Peyer's patch (tissue), 4 donors: ENCODE measurements around the gene HS3ST1. TPM values are rescaled to one million over a fixed set of nuclear protein-coding genes. Genes with fewer than 3 reads are reported as not detected.

Experiments used
- DNase-seq, 3 donors: peaks; one replicate each; pipeline ENCODE4 v3.0.0-alpha.2; 2017 to 2019
- H3K27ac ChIP-seq, 4 donors: fragments of 200-600 bp; sonication (generic); one replicate each; pipeline ENCODE4 v1.5.1; 2016 to 2019
- H3K27me3 ChIP-seq, 2 donors: fragments of 200-600 bp; sonication (generic); one replicate each; pipeline ENCODE4 v1.5.1; 2019
- H3K36me3 ChIP-seq, 3 donors: fragments of 200-600 bp; sonication (generic); one replicate each; pipeline ENCODE4 v1.5.1; 2016 to 2019
- H3K4me1 ChIP-seq, 4 donors: fragments of 200-600 bp; sonication (generic); one replicate each; pipeline ENCODE4 v1.5.1; 2016 to 2019
- H3K4me3 ChIP-seq, 4 donors: fragments of 200-600 bp; sonication (generic); 1 replicate in 3 of 4; 2 replicates in 1 of 4; pipeline ENCODE4 v1.5.1; 2016 to 2019; ENCODE audit warnings: mild to moderate bottlenecking in 1 of 4
- H3K9me3 ChIP-seq, 4 donors: fragments of 200-600 bp; sonication (generic); one replicate each; pipeline ENCODE4 v1.5.1; 2016 to 2019; ENCODE audit warnings: mild to moderate bottlenecking in 1 of 4
- CTCF ChIP-seq, 6 experiments: fragments of 450-650 bp in 4 of 6; fragments of 200-600 bp in 2 of 6; sonication (generic) in 1 of 6; IDR thresholded peaks; one replicate each; pipeline ENCODE4 v1.5.1; 2017 to 2019; ENCODE audit warnings: antibody characterized with exemption in 6 of 6, mild to moderate bottlenecking in 3 of 6, moderate library complexity in 1 of 6
- POLR2A ChIP-seq, 2 donors: fragments of 450-650 bp; IDR thresholded peaks; one replicate each; pipeline ENCODE4 v1.5.1; 2017; ENCODE audit warnings: antibody characterized with exemption in 2 of 2, mild to moderate bottlenecking in 2 of 2, moderate library complexity in 2 of 2
- total RNA-seq, 4 donors: library from RNA; depleted of rRNA; stranded (reverse); fragments of >200 nt; gene quantifications; one replicate each; pipeline ENCODE4 v1.1.0, GENCODE V29; 2016

The HS3ST1 gene
- total RNA-seq, 4 donors from 2014 or later: 1.3 to 15.9 (median 3.0) TPM

GRCh38 chr4:11424856-11425255, 3.8 kb downstream of the HS3ST1 start:
- Histone ChIP-seq H3K36me3 (no peaks in the 10 kb centered on the region), H3K4me1 (peaks cover 0 to 13% (median 0%) of the 10 kb centered on the region in 4 donors), H3K27me3 (no peaks in the 10 kb centered on the region), H3K4me3 (no peak overlapping the region), H3K9me3 (no peaks in the 10 kb centered on the region), H3K27ac (no peak overlapping the region)
- no peak for TF ChIP-seq CTCF (IDR thresholded peaks at IDR 0.05)
- TF ChIP-seq POLR2A (IDR thresholded peaks at IDR 0.05): no peak
- no peak for DNase-seq

GRCh38 chr4:11424000-11424399, 4.7 kb downstream of the HS3ST1 start:
- no peaks in the 10 kb centered on the region for H3K27me3 ChIP-seq
- no peak overlapping the region for H3K27ac ChIP-seq

GRCh38 chr4:11423465-11423864, 5.2 kb downstream of the HS3ST1 start:
- DNase-seq: no peak
- TF ChIP-seq CTCF (IDR thresholded peaks at IDR 0.05) (no peak), POLR2A (IDR thresholded peaks at IDR 0.05) (no peak)
- no peaks in the 10 kb centered on the region for H3K27me3 ChIP-seq
- H3K4me3 ChIP-seq: no peak overlapping the region
- H3K36me3 ChIP-seq: no peaks in the 10 kb centered on the region
- no peak overlapping the region for H3K27ac ChIP-seq
- H3K9me3 ChIP-seq: no peaks in the 10 kb centered on the region
- peaks cover 0 to 12% (median 0%) of the 10 kb centered on the region in 4 donors for H3K4me1 ChIP-seq

More at GRCh38 chr4:11424000-11424399, 4.7 kb downstream of the HS3ST1 start:
- TF ChIP-seq CTCF (IDR thresholded peaks at IDR 0.05): peak in 5 of 6 experiments; percentile 12 to 38 (median 29)
- no peak for TF ChIP-seq POLR2A (IDR thresholded peaks at IDR 0.05)
- peak in 2 of 3 donors; percentile 40 to 52 for DNase-seq
- Histone ChIP-seq H3K36me3 (no peaks in the 10 kb centered on the region), H3K4me1 (peaks cover 0 to 13% (median 0%) of the 10 kb centered on the region in 4 donors), H3K9me3 (no peaks in the 10 kb centered on the region), H3K4me3 (no peak overlapping the region)

- no peak for DNase-seq
- no peak overlapping the region for H3K4me3 ChIP-seq
Measured at GRCh38 chr4:11421116-11421515, 7.6 kb downstream of the HS3ST1 start.

GRCh38 chr4:11420327-11420726, 8.4 kb downstream of the HS3ST1 start:
- H3K4me3 ChIP-seq: no peak overlapping the region
- TF ChIP-seq POLR2A (IDR thresholded peaks at IDR 0.05) (no peak), CTCF (IDR thresholded peaks at IDR 0.05) (peak in 1 of 6 experiments; percentile 18)
- no peaks in the 10 kb centered on the region for H3K36me3 ChIP-seq
- no peaks in the 10 kb centered on the region for H3K27me3 ChIP-seq
- H3K9me3 ChIP-seq: no peaks in the 10 kb centered on the region
- H3K4me1 ChIP-seq: no peaks in the 10 kb centered on the region
- no peak for DNase-seq
- no peak overlapping the region for H3K27ac ChIP-seq

More at GRCh38 chr4:11421116-11421515, 7.6 kb downstream of the HS3ST1 start:
- H3K9me3 ChIP-seq: no peaks in the 10 kb centered on the region
- H3K4me1 ChIP-seq: no peaks in the 10 kb centered on the region
- TF ChIP-seq POLR2A (IDR thresholded peaks at IDR 0.05) (no peak), CTCF (IDR thresholded peaks at IDR 0.05) (no peak)
- H3K27me3 ChIP-seq: no peaks in the 10 kb centered on the region
- H3K27ac ChIP-seq: no peak overlapping the region
- no peaks in the 10 kb centered on the region for H3K36me3 ChIP-seq

- Histone ChIP-seq H3K4me1 (no peaks in the 10 kb centered on the region), H3K27me3 (no peaks in the 10 kb centered on the region), H3K9me3 (no peaks in the 10 kb centered on the region), H3K27ac (no peak overlapping the region), H3K4me3 (no peak overlapping the region), H3K36me3 (no peaks in the 10 kb centered on the region)
- TF ChIP-seq CTCF (IDR thresholded peaks at IDR 0.05) (peak in 2 of 6 experiments; percentile 8 to 13), POLR2A (IDR thresholded peaks at IDR 0.05) (no peak)
- DNase-seq: no peak
Measured at GRCh38 chr4:11418610-11419009, 10.1 kb downstream of the HS3ST1 start.
